HG03442 (cell line): ENCODE results near the gene STK40.

Experiments used
- ATAC-seq: cut with Tn5 transposase; IDR thresholded peaks from one replicate; pipeline ENCODE4 v1.9.1; 2021; ENCODE audit warnings: mild to moderate bottlenecking, moderate library complexity; ENCODE audit not compliant: unreplicated experiment

Gene STK40

DNA sequence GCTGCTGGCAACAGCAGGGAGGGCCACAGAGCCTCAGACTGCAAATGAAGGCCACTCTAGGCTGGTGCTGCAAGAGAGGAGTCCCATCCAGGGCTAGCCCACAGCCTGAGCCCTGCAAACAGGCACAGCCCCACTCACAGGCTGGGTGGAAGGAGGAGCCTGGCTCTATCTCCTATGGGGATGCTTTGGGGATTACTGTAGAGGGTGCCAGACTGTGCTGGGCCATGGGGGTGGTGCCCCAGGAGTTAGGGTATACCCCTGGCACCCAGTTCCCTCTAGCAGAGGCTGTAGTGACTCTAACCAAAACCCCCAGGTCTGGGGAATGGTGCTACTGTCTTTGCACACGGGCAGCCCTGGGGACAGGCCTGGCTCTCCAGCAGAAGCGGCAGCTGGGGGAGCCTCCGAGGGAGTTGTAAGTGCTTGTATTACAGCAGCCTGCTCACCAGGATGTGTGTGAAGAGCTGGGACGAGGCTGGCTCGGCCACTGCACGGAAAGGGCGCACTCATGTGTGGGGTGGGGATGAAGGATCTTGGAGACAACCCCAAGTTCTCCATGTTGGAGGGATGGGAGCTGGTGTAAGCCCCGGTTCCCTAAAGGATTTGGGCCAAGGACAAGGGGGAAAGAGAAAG, 38.9 kb downstream of the STK40 start:
- no peak for ATAC-seq

DNA sequence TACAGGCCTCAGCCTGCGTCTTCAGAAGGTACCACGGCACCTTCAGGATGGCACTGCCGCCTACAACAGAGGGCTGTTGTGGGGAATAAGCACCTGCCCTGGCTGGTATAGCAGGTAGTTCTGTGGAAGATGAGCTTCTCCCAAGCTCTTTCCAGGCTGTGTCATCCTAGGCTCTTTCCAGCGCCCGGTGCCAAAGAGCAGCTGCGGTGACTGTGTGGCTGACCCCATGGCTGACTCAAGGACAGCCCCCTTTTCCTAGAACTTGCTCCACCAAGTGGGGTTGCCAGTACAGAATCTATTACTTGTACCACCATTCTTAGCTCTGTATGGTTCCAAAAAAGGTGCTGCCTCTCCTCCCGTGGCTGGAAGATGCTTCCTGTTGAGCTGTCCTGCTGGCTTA, 40.4 kb downstream of the STK40 start:
- ATAC-seq = no peak

DNA sequence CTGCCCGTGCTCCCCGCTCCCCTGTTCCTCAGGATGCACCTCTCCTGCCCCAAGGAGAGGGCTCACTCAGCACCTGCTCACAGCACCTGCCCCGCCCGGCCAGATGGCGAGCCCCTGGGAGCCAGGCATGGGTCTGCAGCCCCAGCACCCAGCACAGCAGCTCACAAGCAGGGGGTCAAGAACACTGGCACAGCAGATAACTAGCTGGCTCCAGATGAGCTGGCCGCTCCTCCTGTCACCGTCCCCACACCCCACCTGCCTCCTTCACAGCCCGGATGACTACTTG, 41.4 kb downstream of the STK40 start:
- ATAC-seq = no peak

- no peak for ATAC-seq
Observed at GRCh38 chr1:36343651-36344394, 41.9 kb downstream of the STK40 start.

DNA sequence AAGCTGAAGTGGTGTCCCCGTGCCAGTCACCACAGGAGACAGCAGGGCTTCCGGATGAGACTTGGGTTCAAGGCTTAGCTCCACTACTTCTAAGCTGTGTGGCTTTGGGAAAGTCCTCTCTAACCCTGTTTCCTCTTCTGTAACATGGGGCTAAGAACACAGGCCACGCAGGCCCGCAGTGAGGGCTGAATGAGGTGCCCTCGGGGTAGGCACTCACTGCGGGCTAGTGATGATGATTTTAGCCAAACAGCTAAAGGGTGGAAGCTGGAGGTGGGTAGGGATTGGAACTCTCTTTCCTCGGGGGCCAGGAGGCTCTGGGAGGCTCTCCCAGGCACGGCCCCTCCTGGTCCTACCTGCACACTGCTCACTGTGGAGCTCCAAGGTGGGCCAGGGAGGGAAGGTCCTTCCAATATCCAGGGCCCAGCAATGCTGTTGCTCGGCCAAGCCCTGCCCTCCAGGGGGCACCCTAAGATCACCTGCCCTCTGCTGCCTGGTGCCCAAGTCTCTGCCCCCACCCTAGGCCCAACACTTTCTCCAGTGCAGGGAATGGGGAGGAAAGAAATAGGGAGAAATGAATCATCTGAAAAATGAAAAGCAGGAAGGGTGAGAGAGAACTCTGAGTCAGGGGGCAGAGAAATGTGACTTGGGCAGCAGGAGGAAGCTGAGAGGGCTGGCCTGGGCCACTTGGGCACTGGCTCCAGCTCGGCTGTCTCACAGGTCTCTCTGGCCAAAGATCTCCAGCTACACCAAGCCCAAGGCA, 43.1 kb downstream of the STK40 start:
- ATAC-seq = no peak

- no peak for ATAC-seq
Observed at GRCh38 chr1:36341626-36342320, 44.0 kb downstream of the STK40 start.

DNA sequence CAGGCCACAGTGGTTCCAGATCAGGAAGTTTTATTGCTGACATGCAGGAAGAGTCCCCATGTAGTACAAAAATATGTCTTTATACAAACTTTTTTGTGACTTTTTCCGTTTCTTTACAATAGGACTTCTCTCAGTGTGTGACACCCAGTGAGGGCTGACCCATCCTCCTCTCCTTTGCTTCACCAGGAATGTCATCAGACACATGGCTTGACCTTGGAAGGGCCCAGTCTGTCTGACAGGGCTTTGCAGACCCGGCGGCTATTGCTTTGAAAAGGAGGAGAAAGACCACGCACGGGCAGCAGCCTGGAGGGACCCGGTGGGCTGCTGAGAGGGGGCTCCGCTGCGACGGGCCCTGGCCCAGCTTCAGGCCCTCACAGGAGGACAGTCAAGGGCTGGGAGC, 46.1 kb downstream of the STK40 start:
- no peak for ATAC-seq

DNA sequence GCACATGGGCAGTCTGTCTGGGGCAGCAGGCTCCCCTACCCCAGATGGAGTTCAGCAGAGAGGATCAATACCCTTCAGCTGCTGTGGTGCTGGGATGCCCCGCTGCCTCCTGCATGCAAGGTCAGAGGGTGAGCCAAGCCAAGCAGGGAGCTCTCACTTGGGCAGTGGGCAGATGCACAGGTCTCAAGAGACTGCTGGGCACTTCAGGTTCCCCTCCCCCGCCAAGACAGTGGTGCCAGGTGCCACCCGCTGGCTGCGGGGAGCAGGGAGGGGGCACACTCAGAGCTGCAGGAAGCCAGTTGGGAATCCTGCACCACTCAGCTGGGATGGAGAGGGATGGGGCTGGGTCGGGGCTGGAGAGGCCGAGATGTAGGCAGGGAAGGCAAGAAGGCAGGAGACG, 46.5 kb downstream of the STK40 start:
- no peak for ATAC-seq

DNA sequence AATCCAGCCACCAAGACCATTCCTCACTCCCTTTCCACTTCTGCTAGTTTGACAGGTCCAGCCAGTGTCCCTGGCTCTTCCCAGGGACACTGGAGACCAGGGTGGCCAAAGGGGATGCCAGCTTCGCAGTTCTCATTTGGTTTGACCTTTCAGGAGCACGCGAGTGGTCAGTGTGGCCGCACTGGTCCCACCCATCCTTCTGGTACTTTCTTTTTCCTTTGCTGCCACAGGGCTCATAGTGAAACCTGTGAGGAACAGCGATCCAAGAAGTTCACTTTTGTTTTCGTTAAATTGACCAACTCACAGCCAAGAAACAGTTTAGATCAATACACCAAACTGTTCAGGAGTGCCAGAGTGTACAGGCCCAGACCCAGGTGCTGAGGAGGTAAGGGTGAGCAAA, 47.9 kb downstream of the STK40 start:
- no peak for ATAC-seq

GRCh38 chr1:36330940-36331339, 54.8 kb downstream of the STK40 start:
- ATAC-seq = no peak

GRCh38 chr1:36329817-36330216, 55.9 kb downstream of the STK40 start:
- ATAC-seq = no peak

GRCh38 chr1:36328713-36329112, 57.0 kb downstream of the STK40 start:
- ATAC-seq = no peak

DNA sequence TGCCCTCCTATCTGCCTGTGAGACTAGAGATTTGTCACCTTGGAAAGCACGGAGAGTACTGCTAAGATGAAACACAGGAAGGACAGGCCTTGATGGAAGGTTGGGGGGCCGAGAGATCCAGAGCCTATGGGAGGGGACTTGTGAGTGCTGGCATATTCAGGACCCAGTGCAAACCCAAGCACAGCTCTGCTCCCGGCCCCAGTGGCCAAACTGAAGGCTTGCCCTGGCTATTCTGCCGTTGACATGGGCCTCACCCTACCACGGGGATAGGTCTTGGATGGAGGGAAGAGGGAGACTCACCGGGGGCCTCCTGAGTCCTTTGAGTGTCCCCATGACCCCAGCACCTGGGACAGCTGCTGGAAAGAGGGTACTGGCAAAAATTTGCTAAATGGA, 57.6 kb downstream of the STK40 start:
- no peak for ATAC-seq

DNA sequence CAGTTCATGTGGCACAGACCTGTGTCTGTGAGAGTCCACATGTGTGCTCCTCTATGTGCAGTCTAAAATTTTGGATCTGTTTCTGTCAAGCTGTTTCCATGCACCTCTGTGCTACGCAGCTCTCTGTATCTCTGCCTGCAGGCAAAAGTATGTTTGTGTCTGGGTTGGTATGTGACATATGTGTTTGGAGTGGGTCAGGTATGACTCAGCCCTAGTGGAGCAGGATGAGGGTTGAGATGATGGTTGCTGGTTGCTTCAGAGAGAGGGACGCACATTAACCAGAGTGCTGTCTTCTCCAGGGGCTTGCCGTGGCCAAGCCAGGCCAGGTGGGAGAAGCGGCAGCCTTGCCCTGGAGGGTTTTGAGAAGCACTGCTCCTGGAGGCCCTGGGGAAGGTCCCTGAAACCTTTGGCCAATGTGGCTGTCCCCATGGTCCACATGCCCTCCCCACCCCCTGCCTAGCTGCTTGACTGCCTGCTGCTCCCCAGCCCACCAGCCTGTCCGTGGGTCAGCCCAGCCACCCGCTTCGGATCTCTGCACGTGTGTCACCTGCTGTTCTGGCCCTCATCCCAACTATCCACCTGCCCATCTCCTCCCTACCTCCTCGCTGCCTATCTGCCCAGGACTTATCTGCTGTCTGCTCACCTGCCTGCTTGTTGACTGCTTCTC, 58.2 kb downstream of the STK40 start:
- no peak for ATAC-seq

DNA sequence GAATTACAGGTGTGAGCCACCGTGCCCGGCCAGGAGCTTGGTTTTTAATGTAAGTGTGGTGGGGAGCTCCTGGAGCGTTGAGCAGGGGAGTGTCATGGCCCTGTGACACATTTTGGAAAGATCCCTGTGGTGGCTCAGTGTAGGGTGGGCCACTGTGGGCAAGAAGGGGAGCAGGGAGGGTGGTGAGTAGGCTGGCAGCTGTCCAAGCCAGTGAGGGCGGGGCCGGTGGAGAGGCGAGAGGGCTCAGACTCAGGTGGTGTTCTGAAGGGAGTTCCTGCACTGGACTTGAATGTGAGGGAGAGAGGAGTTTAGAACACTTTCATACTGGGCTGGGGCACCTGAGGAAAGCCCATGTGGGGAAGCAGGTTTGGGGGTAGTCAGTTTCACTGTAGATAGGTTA, 59.2 kb downstream of the STK40 start:
- ATAC-seq = no peak

- ATAC-seq = no peak
Observed at GRCh38 chr1:36324353-36324703, 61.4 kb downstream of the STK40 start.

DNA sequence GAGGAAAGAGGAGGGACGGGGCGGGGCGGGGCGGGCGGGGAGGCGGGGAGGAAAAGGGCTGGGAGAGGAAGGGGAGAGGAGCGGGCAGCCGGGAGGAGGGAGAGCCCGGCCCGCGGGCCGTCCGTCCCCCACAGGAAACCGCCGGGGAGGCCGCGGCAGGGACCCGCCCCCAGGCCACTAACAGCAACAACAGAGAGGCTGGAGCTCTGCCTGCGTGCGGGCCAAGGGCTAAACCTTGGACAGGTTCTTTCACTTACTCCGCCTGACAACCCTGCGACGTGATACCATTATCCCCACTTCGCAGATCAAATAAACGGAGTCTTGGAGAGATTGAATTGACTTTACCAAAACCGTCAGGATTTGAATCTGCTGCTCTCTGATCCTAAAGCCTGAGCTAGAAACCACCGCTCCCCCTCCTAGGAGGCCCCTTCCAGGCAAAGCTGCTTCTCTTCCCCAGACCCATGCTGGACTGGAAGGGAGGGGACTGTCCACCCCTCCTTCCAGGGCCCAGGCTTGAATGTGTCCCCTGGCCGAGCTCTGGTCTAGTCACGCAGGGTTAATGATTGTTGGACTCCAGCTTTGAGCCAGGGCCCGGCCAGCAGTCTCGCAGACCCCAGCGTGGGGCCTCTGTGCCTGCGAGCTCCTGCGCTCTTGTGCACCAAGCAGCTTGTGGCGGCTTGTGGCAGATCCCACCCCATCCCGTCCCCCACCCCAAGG, 61.9 kb downstream of the STK40 start, which contains the start of gene EVA1B:
EVA1B (minus strand) TSS at position 10 of the 717 bp plus-strand sequence. CDS start 608 bp downstream, outside the sequence.
- ATAC-seq = no peak

GRCh38 chr1:36322786-36323635, 62.7 kb downstream of the STK40 start:
- no peak for ATAC-seq

DNA sequence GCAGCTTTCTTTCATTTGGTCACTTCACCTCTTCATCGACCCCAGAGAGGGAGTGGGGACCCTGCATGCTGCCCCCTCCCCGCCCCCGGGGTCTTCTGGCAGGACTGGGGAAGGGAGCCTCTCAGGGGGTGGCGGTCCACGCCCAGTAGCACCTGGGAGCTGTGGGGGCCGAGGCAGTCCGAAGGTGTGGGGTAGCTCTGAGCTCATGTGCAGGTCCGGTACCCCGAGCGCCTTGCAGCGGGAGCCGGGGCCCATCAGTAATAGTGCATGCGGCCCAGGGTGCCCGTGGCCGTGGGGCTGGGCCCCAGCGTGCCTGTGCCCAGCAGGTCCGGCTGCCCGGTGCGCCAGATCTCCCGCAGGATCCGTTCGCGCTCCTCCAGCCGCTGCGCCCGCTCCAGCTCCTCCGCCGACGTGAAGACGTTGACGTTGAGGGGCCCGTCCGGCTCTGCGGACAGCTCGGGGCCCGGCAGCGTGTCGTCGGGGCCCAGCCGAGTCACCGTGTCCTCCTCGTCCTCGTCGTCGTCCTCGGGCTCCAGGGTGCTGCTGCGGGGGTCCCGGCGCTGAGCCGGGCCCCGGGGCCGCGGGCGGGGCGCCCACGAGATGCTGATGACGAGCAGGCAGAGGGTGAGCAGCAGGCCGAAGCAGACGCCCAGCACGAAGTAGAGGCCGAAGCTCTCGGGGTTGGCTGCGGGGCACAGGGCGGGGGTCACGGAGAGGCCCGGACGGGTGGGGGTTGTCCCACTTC, 63.5 kb downstream of the STK40 start:
- ATAC-seq = no peak
